Mucosa of descending colon (tissue), 3 donors: ENCODE measurements around the gene ATP1A4. TPM values are rescaled to one million over a fixed set of nuclear protein-coding genes. Genes with fewer than 3 reads are reported as not detected.

Experiments used
- ATAC-seq: fragments of 200-7000 bp; cut with Tn5 transposase; one replicate; pipeline ENCODE4 v1.9.1; 2020; ENCODE audit warnings: mild to moderate bottlenecking, moderate library complexity
- DNase-seq, 3 donors: peaks; one replicate each; pipeline ENCODE4 v3.0.0-alpha.2; 2020
- H3K36me3 ChIP-seq: fragments of 200-600 bp; one replicate; pipeline ENCODE4 v1.8.0; 2021; ENCODE audit warnings: low read depth, mild to moderate bottlenecking
- H3K4me1 ChIP-seq: fragments of 200-600 bp; one replicate; pipeline ENCODE4 v1.8.0; 2021; ENCODE audit warnings: low read depth, mild to moderate bottlenecking
- H3K4me3 ChIP-seq: fragments of 200-600 bp; one replicate; pipeline ENCODE4 v1.8.0; 2021; ENCODE audit warnings: mild to moderate bottlenecking
- H3K9me3 ChIP-seq: fragments of 200-600 bp; one replicate; pipeline ENCODE4 v1.8.0; 2021; ENCODE audit warnings: mild to moderate bottlenecking
- CTCF ChIP-seq: fragments of 200-600 bp; IDR thresholded peaks from one replicate; pipeline ENCODE4 v1.8.0; 2022; ENCODE audit warnings: antibody characterized with exemption, mild to moderate bottlenecking
- intact Hi-C, 2 donors: fragments of 100-400 bp; cut with DNase I in 1 of 2; cut with micrococcal nuclease in 1 of 2; formaldehyde crosslinking; loops; one replicate each; pipeline versions ENCODE4 v1.11.0 to v1.11.1; 2022; cut with DNase I, micrococcal nuclease
- total RNA-seq, 3 donors: library from RNA; stranded (reverse); fragmentation: NEBNext Ultra II Directional in 2 of 3; extraction: Animal tissue kit (Norgen Biotek cat#: 25700) in 2 of 3; gene quantifications; one replicate each; pipeline versions ENCODE4 v1.2.1 to v1.2.4, GENCODE V29; 2021 to 2023
- donor health status: DM: no; HTN: no; CAD: no; lungs with moderate emphysema.
- donor health status: DM: no; HTN: no; CAD: no.
- donor health status: DM: no; HTN: yes; CAD: no.

ATP1A4 gene
- total RNA-seq, 3 donors from 2014 or later, result 0.16 TPM; not detected in 2

GRCh38 chr1:160227561-160227960 lies 76.2 kb downstream of the ATP1A4 start:
- intact Hi-C loops, result no loop called here
- no peak for ATAC-seq
- no peak for TF ChIP-seq CTCF

GRCh38 chr1:160228431-160228830 lies 77.0 kb downstream of the ATP1A4 start:
- ATAC-seq, result no peak
- Histone ChIP-seq H3K4me3 (no peak overlapping the region), H3K36me3 (peaks cover 9% of the 10 kb centered on the region), H3K9me3 (no peaks in the 10 kb centered on the region), H3K4me1 (no peaks in the 10 kb centered on the region)
- intact Hi-C loops, result no loop called here
- no peak for DNase-seq
- no peak for TF ChIP-seq CTCF

More at GRCh38 chr1:160227561-160227960, 76.2 kb downstream of the ATP1A4 start:
- no peaks in the 10 kb centered on the region for H3K9me3 ChIP-seq
- DNase-seq, result no peak
- H3K4me3 ChIP-seq, result no peak overlapping the region
- peaks cover 12% of the 10 kb centered on the region for H3K36me3 ChIP-seq
- no peaks in the 10 kb centered on the region for H3K4me1 ChIP-seq

GRCh38 chr1:160232911-160233310 lies 81.5 kb downstream of the ATP1A4 start:
- TF ChIP-seq CTCF, result no peak
- no peaks in the 10 kb centered on the region for H3K36me3 ChIP-seq
- H3K9me3 ChIP-seq, result no peaks in the 10 kb centered on the region
- H3K4me3 ChIP-seq, result no peak overlapping the region
- ATAC-seq (no peak), DNase-seq (no peak)
- intact Hi-C loops, result no loop called here
- no peaks in the 10 kb centered on the region for H3K4me1 ChIP-seq

Other genes starting within 250 kb of the ATP1A4 start
- gene TAGLN2, start 226.1 kb upstream of the ATP1A4 start, total RNA-seq, result 100 to 1,000 TPM; 137 to 296 (median 264) TPM
- gene IGSF9, start 206.0 kb upstream of the ATP1A4 start, total RNA-seq, result 10 to 100 TPM; 21.5 to 70.8 (median 25.9) TPM
- gene SLAMF9, start 197.4 kb upstream of the ATP1A4 start, total RNA-seq, result not detected
- gene PIGM, start 119.6 kb upstream of the ATP1A4 start, total RNA-seq, result 1 to 10 TPM; 5.0 to 6.3 (median 5.9) TPM
- gene KCNJ10, start 81.4 kb upstream of the ATP1A4 start, total RNA-seq, result under 1 TPM; 0.23 to 0.73 (median 0.27) TPM
- gene KCNJ9, start 70.1 kb upstream of the ATP1A4 start, total RNA-seq, result under 1 TPM in 1 of 3 donors, not detected in 2; 0.47 TPM
- 10 to 100 TPM; 38.3 to 65.0 (median 39.1) TPM for gene IGSF8, start 53.0 kb upstream of the ATP1A4 start, total RNA-seq
- gene ATP1A2, start 35.8 kb upstream of the ATP1A4 start, total RNA-seq, result 100 to 1,000 TPM in 1 of 3 donors, 1 to 10 TPM in 2; 2.6 to 124 (median 4.0) TPM
- gene CASQ1, start 39.0 kb downstream of the ATP1A4 start, total RNA-seq, result under 1 TPM in 2 of 3 donors, not detected in 1; 0.34 to 0.82 TPM
- 100 to 1,000 TPM in 1 of 3 donors, 10 to 100 TPM in 2; 31.6 to 125 (median 36.6) TPM for gene PEA15, start 53.8 kb downstream of the ATP1A4 start, total RNA-seq
- gene DCAF8, start 110.9 kb downstream of the ATP1A4 start, total RNA-seq, result 100 to 1,000 TPM in 2 of 3 donors, 10 to 100 TPM in 1; 96.7 to 146 (median 123) TPM
- 10 to 100 TPM; 53.7 to 82.0 (median 76.3) TPM for gene PEX19, start 133.5 kb downstream of the ATP1A4 start, total RNA-seq
- 100 to 1,000 TPM; 141 to 165 (median 151) TPM for gene COPA, start 191.6 kb downstream of the ATP1A4 start, total RNA-seq
- gene NCSTN, start 191.8 kb downstream of the ATP1A4 start, total RNA-seq, result 100 to 1,000 TPM in 1 of 3 donors, 10 to 100 TPM in 2; 70.4 to 104 (median 95.8) TPM
- gene NHLH1, start 215.5 kb downstream of the ATP1A4 start, total RNA-seq, result under 1 TPM; 0.14 to 0.16 (median 0.14) TPM
- 1 to 10 TPM; 5.2 to 8.9 (median 8.7) TPM for gene VANGL2, start 249.0 kb downstream of the ATP1A4 start, total RNA-seq